Mesenchymal stem cell (in vitro differentiated cells and primary cell): ENCODE results near the gene MOB3B.

Experiments
- DNase-seq: peaks from one replicate; pipeline ENCODE4 v3.0.0-alpha.2; 2013
- H2AFZ ChIP-seq: one replicate; pipeline ENCODE4 v1.6.1; 2013; ENCODE audit warnings: low read depth, mild to moderate bottlenecking, control low read depth, inconsistent platforms, low read length, moderate library complexity
- H2AK5ac ChIP-seq: 2 replicates; pipeline ENCODE4 v1.6.1; 2013; ENCODE audit warnings: low read length, moderate library complexity, mild to moderate bottlenecking, inconsistent platforms; ENCODE audit not compliant: severe bottlenecking
- H2BK120ac ChIP-seq: one replicate; pipeline ENCODE4 v1.6.1; 2013; ENCODE audit warnings: low read depth, mild to moderate bottlenecking, inconsistent platforms, low read length, moderate library complexity
- H2BK12ac ChIP-seq, 2 experiments: one replicate each; pipeline ENCODE4 v1.6.1; 2013; ENCODE audit warnings: inconsistent platforms in 2 of 2, low read length in 2 of 2, mild to moderate bottlenecking in 2 of 2, moderate library complexity in 2 of 2, control low read depth in 1 of 2
- H2BK15ac ChIP-seq: one replicate; pipeline ENCODE4 v1.6.1; 2013; ENCODE audit warnings: mild to moderate bottlenecking, low read depth, inconsistent platforms; ENCODE audit not compliant: poor library complexity, severe bottlenecking
- H2BK5ac ChIP-seq: 2 replicates; pipeline ENCODE4 v1.6.1; 2013; ENCODE audit warnings: low read depth, mild to moderate bottlenecking, low read length, control low read depth, inconsistent platforms; ENCODE audit not compliant: poor library complexity, severe bottlenecking
- H3K14ac ChIP-seq, 2 experiments: one replicate each; pipeline ENCODE4 v1.6.1; 2013; ENCODE audit warnings: inconsistent platforms in 2 of 2, low read length in 2 of 2, control low read depth in 1 of 2, mild to moderate bottlenecking in 1 of 2, moderate library complexity in 1 of 2
- H3K18ac ChIP-seq, 2 experiments: one replicate each; pipeline ENCODE4 v1.6.1; 2013; ENCODE audit warnings: inconsistent platforms in 2 of 2, low read length in 2 of 2, control low read depth in 1 of 2, low read depth in 1 of 2, mild to moderate bottlenecking in 1 of 2
- H3K23ac ChIP-seq, 2 experiments: one replicate each; pipeline ENCODE4 v1.6.1; 2013; ENCODE audit warnings: inconsistent platforms in 2 of 2, low read length in 2 of 2, mild to moderate bottlenecking in 2 of 2, moderate library complexity in 2 of 2, control low read depth in 1 of 2
- H3K27ac ChIP-seq: 2 replicates; pipeline ENCODE4 v1.5.1; 2013; ENCODE audit warnings: mild to moderate bottlenecking, moderate library complexity, low read length, control low read depth, inconsistent platforms; ENCODE audit not compliant: poor library complexity, severe bottlenecking
- H3K27me3 ChIP-seq, 2 experiments: 2 replicates each; pipeline versions ENCODE4 v1.6.1 to v1.7.0; 2013; ENCODE audit warnings: low read length in 2 of 2, mild to moderate bottlenecking in 2 of 2, moderate library complexity in 2 of 2, control low read depth in 1 of 2, inconsistent platforms in 1 of 2; ENCODE audit not compliant: control insufficient read depth in 1 of 2, insufficient read depth in 1 of 2
- H3K36me3 ChIP-seq, 2 experiments: 2 replicates each; pipeline versions ENCODE4 v1.6.1 to v1.7.0; 2013; ENCODE audit warnings: low read length in 2 of 2, control low read depth in 1 of 2, inconsistent platforms in 1 of 2, low read depth in 1 of 2, mild to moderate bottlenecking in 1 of 2; ENCODE audit not compliant: insufficient read depth in 2 of 2, control insufficient read depth in 1 of 2
- H3K4ac ChIP-seq, 2 experiments: one replicate each; pipeline ENCODE4 v1.6.1; 2013; ENCODE audit warnings: inconsistent platforms in 2 of 2, low read length in 2 of 2, mild to moderate bottlenecking in 2 of 2, moderate library complexity in 2 of 2, control low read depth in 1 of 2, low read depth in 1 of 2
- H3K4me1 ChIP-seq: 2 replicates; pipeline ENCODE4 v1.6.1; 2013; ENCODE audit warnings: low read depth, low read length, control low read depth; ENCODE audit not compliant: control insufficient read depth, insufficient read depth
- H3K4me2 ChIP-seq: 2 replicates; pipeline ENCODE4 v1.6.1; 2013; ENCODE audit warnings: low read length, mild to moderate bottlenecking, inconsistent platforms; ENCODE audit not compliant: poor library complexity, severe bottlenecking
- H3K4me3 ChIP-seq, 2 experiments: 2 replicates each; pipeline versions ENCODE4 v1.5.1 to v1.7.0; 2013; ENCODE audit warnings: low read length in 2 of 2, mild to moderate bottlenecking in 2 of 2, control low read depth in 1 of 2, low read depth in 1 of 2; ENCODE audit not compliant: insufficient read depth in 1 of 2
- H3K79me1 ChIP-seq: replicated peaks from 2 replicates; pipeline ENCODE4 v1.6.1; 2013; ENCODE audit warnings: mild to moderate bottlenecking, control low read depth, low read length, inconsistent platforms; ENCODE audit not compliant: poor library complexity, severe bottlenecking
- H3K9ac ChIP-seq: 2 replicates; pipeline ENCODE4 v1.7.0; 2013; ENCODE audit warnings: mild to moderate bottlenecking, low read length, moderate library complexity
- H3K9me3 ChIP-seq: 2 replicates; pipeline ENCODE4 v1.7.0; 2013; ENCODE audit warnings: mild to moderate bottlenecking, low read length; ENCODE audit not compliant: control insufficient read depth
- H4K8ac ChIP-seq: one replicate; pipeline ENCODE4 v1.6.1; 2013; ENCODE audit warnings: inconsistent platforms, mild to moderate bottlenecking, low read length, moderate library complexity
- H4K91ac ChIP-seq: one replicate; pipeline ENCODE4 v1.6.1; 2013; ENCODE audit warnings: mild to moderate bottlenecking, low read length, inconsistent platforms
- WGBS: methylation state at CpG from one replicate; pipeline ENCODE4 v1.1.7; 2013; ENCODE audit warnings: mixed read lengths; 5-methylcytosine and 5-hydroxymethylcytosine counted together

MOB3B gene

DNA sequence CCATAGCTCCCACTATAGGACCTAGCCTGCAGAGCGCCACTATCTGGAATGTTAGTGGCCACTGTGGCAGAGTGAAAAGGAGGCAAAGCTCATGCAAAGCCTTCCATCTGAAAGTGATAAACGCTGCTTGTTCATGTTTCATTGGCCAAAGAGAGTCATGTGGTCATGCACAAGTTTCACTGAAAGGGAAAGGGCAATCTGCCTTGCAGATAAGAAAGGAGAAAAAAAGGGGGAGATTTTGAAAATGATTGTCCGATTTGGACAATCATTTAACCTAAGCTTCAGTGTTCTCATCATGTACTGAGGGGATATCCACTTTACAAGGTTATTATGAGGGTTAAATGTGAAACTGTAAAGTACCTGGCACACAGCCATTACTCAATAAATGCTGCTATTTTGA is 9.0 kb upstream of the MOB3B start:
- 97% methylated on average over 3 of the region's 3 CpGs for WGBS

DNA sequence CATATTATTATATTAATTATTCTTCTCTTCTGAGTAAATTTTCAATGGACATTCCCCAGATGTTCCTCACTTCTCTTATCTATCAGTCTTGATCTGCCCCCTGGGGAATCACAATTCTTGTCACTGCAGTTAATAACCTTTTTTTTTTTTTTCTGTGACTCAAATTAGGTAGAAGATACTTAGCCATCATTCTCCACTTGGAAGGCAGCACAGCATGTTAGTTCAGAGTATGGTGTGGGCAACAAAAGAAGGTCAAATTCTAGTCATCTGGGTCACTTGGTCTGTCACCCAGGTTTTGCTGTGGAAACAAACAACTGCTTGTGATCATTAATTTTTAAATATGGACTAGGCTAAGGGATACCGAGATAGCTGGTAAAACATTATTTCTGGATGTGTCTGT is 8.1 kb upstream of the MOB3B start:
- Histone ChIP-seq H3K36me3 (peaks cover 0 to 5% of the 10 kb centered on the region in 2 experiments), H3K4ac (no peak overlapping the region), H3K14ac (no peak overlapping the region), H4K8ac (no peak overlapping the region), H2BK5ac (no peak overlapping the region), H3K4me1 (peaks cover 2% of the 10 kb centered on the region), H3K27ac (no peak overlapping the region), H2BK12ac (no peak overlapping the region), H3K23ac (no peak overlapping the region), H3K4me3 (no peak overlapping the region), H3K9me3 (no peaks in the 10 kb centered on the region), H3K79me1 (no peaks in the 10 kb centered on the region), H3K27me3 (no peaks in the 10 kb centered on the region), H3K4me2 (no peak overlapping the region), H2BK15ac (no peak overlapping the region), H3K9ac (no peak overlapping the region), H2AFZ (no peak overlapping the region), H2AK5ac (no peak overlapping the region), H2BK120ac (no peak overlapping the region), H3K18ac (no peak overlapping the region), H4K91ac (no peak overlapping the region)
- 94% methylated on average over 1 of the region's 1 CpG for WGBS
- DNase-seq = no peak

More for the DNA sequence above, 9.0 kb upstream of the MOB3B start:
- Histone ChIP-seq H2BK120ac (no peak overlapping the region), H3K9ac (no peak overlapping the region), H2AK5ac (no peak overlapping the region), H3K4ac (no peak overlapping the region), H2BK12ac (no peak overlapping the region), H3K23ac (no peak overlapping the region), H3K4me1 (peaks cover 2% of the 10 kb centered on the region), H3K9me3 (no peaks in the 10 kb centered on the region), H4K8ac (no peak overlapping the region), H3K4me2 (no peak overlapping the region), H3K36me3 (peaks cover 0 to 5% of the 10 kb centered on the region in 2 experiments), H3K14ac (no peak overlapping the region), H3K27me3 (no peaks in the 10 kb centered on the region), H4K91ac (no peak overlapping the region), H2BK15ac (no peak overlapping the region), H2BK5ac (no peak overlapping the region), H3K4me3 (no peak overlapping the region), H3K79me1 (no peaks in the 10 kb centered on the region), H3K27ac (no peak overlapping the region), H2AFZ (no peak overlapping the region), H3K18ac (no peak overlapping the region)
- DNase-seq = no peak

DNA sequence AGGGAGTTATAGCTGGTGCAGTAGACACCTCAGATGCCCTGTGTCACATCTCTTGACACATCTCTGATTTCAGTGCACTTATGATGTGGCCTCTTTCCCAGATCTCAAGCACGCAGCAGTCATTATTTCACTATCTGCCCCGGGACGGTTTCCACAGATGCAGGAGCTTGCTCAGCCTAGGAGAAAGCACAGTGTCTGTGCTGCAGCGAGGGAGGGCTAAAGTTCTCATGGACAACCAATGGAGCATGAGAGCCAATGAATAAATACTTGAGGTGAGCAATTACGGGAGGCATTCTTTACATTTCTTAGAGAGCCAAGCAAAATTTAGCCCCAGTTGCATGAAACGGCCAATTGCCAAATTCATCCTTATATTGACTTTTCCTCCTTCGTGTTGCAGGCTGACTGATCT is 7.4 kb upstream of the MOB3B start:
- no peaks in the 10 kb centered on the region for H3K9me3 ChIP-seq
- H4K91ac ChIP-seq = no peak overlapping the region
- H3K4me3 ChIP-seq = no peak overlapping the region
- WGBS = 95% methylated on average over 7 of the region's 7 CpGs
- no peak overlapping the region for H2AK5ac ChIP-seq
- H3K9ac ChIP-seq = no peak overlapping the region
- H3K79me1 ChIP-seq = no peaks in the 10 kb centered on the region
- H2BK12ac ChIP-seq = no peak overlapping the region
- H3K27ac ChIP-seq = no peak overlapping the region
- H3K23ac ChIP-seq = no peak overlapping the region
- H3K14ac ChIP-seq = no peak overlapping the region
- H3K36me3 ChIP-seq = peaks cover 0 to 5% of the 10 kb centered on the region in 2 experiments
- H3K27me3 ChIP-seq = no peaks in the 10 kb centered on the region
- no peak overlapping the region for H2BK120ac ChIP-seq
- H3K4ac ChIP-seq = no peak overlapping the region
- no peak overlapping the region for H2AFZ ChIP-seq
- H3K4me2 ChIP-seq = no peak overlapping the region
- no peak overlapping the region for H3K18ac ChIP-seq
- H2BK5ac ChIP-seq = no peak overlapping the region
- no peak for DNase-seq
- no peak overlapping the region for H2BK15ac ChIP-seq
- no peak overlapping the region for H4K8ac ChIP-seq
- peaks cover 2% of the 10 kb centered on the region for H3K4me1 ChIP-seq

DNA sequence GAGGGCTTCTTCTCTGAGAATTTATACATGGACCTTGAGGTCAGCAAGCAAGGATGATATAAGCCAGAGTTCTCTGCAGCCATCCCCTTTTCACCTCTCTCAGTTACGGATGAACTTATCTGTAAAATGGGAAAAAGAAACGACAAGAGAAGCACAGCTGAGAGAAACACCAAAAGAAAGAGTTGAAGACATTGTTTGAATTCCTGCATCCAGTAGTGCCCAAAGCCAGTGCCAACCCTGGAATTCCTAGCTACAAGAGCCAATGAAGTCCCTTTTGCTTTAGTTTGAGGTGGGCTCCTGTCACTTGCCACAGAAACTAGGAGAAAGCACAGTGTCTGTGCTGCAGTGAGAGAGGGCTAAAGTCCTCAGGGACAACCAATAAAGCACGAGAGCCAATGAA is 6.6 kb upstream of the MOB3B start:
- Histone ChIP-seq H2BK12ac (no peak overlapping the region), H2BK5ac (no peak overlapping the region), H2BK15ac (no peak overlapping the region), H3K9me3 (no peaks in the 10 kb centered on the region), H2AFZ (no peak overlapping the region), H3K4ac (no peak overlapping the region), H3K23ac (no peak overlapping the region), H3K4me2 (no peak overlapping the region), H4K8ac (no peak overlapping the region), H2BK120ac (no peak overlapping the region), H3K14ac (no peak overlapping the region), H3K27me3 (peaks cover 0 to 3% of the 10 kb centered on the region in 2 experiments), H4K91ac (no peak overlapping the region), H3K4me1 (peaks cover 2% of the 10 kb centered on the region), H3K36me3 (peaks cover 0 to 5% of the 10 kb centered on the region in 2 experiments), H3K4me3 (no peak overlapping the region), H3K79me1 (no peaks in the 10 kb centered on the region), H2AK5ac (no peak overlapping the region), H3K18ac (no peak overlapping the region), H3K9ac (no peak overlapping the region), H3K27ac (no peak overlapping the region)
- DNase-seq = no peak
- 92% methylated on average over 3 of the region's 3 CpGs for WGBS
